NOMO-1 treated with DMSO at 0.1 percent for 48 hours (cell line): Measurements from ENCODE around the gene MYO1B.

Experiments used
- DNase-seq: peaks from one replicate; lab custom pipeline; 2025; ENCODE audit not compliant: unreplicated experiment; lab: John Stamatoyannopoulos, UW

MYO1B gene

DNA sequence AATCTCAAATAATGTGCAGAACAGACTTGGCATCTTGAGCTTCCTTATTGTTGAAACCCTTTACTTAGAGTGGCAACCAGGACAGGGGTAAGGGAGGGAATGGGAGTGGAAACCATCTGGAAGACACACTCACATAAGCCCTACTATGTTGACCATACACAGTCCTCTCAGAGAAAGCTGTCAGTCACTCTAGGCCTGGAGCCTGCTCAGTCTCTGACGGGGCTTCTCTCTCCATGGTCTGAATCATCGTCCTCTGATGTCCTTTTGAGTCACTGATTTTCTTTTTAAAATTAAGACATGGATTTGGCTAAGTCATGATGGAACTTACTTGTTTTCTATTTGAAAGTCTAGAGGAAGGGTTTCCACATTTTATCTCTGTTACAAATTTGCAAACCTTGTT, 74.0 kb downstream of the MYO1B start:
- DNase-seq = no peak

DNA sequence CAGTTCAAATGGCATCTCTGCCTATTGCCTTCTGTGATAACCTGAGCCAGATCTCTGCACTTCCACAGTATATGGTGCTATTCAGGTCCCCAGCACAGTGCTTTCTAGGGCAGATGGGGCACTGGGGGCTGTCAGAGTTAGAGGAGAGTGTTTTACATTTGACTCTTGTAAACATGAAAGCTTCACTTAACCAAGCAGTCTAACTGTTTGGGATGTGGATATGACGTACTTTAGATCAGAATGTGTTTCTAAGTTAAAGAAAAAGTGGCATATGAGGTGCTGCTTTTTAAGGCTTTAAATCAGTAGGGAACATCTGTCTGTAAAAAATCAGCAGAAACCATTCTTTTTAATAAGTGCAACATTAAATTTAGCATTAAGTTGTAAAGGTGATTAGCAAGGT, 75.7 kb downstream of the MYO1B start:
- no peak for DNase-seq

GRCh38 chr2:191321861-191322662, 76.9 kb downstream of the MYO1B start:
- peak; percentile 68 for DNase-seq

DNA sequence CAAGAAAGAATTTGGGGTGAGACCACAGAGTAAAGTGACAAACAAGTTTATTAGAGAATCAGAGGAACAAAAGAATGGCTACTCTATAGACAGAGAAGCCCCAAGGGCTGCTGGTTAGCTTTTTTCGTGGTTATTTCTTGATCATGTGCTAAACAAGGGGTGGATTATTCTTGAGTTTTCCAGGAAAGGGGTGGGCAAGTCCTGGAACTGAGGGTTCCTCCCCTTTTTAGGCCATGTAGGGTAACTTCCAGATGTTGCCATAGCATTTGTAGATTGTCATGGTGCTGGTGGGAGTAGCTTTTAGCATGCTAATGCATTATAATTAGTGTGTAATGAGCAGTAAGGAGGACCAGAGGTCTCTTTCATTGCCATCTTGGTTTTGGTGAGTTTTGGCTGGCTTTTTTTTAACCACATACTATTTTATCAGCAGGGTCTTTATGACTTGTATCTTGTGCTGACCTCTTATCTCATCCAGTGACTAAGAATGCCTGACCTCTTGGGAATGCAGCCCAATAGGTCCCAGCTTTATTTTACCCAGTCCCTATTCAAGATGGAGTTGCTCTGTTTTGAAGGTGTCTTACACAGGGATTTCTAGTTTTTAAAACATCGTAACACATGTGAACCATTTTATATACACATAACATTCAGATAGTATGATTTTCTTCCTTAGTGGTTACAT, 77.8 kb downstream of the MYO1B start:
- no peak for DNase-seq

GRCh38 chr2:191325651-191326365, 80.6 kb downstream of the MYO1B start:
- peak; percentile 55 for DNase-seq

- DNase-seq = no peak
These were observed 82.3 kb downstream of the MYO1B start for GRCh38 chr2:191327484-191327883.

GRCh38 chr2:191328150-191328809, 83.1 kb downstream of the MYO1B start:
- no peak for DNase-seq

DNA sequence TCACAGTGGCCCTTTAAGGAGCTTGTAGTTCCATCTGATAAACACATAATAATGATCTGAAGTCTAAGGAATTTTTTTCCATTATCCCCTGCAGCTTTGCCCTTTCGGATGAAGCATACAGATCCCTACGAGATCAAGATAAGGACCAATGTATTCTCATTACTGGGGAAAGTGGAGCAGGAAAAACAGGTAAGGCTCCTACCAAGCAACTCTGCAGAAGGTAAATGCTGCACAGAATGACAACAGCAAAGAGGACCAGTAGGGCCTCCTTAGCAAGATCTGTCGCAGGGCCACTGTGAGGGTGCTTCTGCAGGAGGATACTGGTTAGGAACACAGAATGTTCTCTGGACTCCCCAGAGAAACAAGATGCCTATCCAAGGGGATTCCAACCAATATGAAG, 84.6 kb downstream of the MYO1B start:
- DNase-seq = no peak

GRCh38 chr2:191333911-191334357, 88.7 kb downstream of the MYO1B start:
- peak; percentile 55 for DNase-seq

DNA sequence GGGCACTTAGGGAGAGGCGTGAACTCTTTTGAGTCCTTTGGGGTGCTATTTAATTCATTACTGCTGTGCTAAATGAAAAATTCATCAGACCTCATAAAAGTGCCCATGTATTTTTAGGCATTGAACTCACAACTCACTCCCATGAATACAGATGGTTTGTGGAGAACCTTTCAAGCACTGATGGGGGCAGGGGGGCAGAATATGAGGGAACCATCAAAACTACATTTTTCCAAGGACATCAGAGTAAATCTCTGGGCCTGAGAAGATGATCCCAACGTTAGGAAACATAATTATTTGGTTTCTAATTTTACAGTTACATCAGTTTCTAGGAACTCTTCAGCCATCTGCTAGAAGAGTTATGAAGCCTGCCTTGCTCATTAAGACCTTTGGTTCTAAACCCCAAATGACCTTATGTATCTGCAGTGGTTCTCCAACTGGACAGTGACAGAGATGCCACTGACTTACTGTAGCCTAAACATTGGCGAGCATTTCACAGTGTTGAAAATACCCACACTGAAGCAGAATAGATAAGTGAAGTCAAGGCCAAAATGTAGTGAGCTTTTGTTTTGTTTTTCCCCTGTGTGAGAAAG, 90.8 kb downstream of the MYO1B start:
- DNase-seq = no peak

GRCh38 chr2:191341436-191341835, 96.2 kb downstream of the MYO1B start:
- DNase-seq = no peak

- DNase-seq = no peak
These were observed 98.7 kb downstream of the MYO1B start for GRCh38 chr2:191343796-191344338.

DNA sequence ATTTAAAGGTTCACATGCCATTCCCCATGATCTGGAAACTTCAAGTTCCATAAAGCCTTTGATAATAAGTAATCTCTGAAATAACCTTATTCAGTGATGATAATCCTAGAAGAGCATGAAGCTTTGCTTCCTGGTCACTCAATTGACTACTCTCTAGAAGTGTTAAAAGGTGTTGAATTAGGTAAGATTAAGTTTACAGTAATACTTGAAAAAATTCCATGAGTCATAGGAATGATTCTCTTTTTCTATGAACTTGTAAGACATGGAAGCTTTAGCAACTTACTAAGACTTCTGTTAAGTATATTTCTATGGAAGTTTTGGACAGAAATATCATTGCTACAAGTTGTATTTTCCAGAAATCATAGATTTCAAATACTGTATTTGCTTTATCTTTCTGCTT, 100.6 kb downstream of the MYO1B start:
- no peak for DNase-seq

DNA sequence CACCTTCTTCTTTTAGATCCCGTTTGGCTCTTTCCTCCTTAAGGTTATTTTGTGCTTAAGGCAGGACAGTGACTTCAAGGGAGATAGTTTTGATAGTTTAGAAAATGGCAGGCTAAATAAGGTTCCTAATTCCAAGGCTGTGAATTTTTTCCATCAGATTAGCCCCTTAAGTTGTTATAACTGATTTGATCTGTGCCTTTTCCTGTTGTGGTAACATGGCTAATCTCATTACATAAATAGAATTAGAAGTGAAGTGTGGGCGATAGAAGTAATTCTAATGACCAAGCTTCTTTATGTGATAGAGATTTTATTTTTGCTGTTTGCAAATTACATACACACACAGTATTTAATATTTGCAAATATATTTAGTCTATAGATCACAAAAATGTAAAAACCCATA, 102.0 kb downstream of the MYO1B start:
- DNase-seq = no peak

DNA sequence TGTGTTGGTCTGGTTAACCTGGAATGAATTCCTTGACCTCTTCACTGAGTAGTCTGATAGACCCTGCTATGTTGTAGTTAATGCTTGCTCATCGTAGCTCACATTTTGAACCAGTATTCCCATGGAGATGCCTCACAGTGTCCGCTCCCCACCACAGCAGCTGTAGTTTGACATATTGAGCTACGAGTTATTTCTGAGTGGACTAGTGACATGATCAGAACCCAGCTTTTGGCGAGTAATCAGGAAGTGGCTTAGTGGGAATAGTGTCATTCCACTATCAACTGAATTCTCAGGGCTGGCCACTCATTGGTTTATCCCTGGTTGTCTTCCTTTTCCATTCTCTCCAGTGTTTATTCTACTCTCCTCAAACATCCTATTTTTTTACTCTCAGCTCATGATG, 102.7 kb downstream of the MYO1B start:
- no peak for DNase-seq

DNA sequence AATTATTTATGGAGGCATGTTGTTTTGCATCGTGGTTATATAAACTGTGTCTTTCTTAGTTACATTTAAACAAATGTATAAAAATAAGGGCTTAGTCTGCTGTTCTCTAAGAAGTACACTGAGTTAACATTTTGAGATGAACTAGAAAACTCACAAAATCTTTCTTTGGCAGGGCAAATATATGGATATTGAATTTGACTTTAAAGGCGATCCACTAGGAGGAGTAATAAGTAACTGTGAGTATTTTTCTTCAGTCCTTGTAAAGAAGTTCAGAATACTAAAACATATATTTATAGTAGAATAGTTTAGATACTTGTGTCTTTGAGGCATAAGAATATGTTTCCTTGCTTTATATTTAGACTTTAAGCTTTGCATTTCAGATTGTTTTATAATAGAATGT, 104.8 kb downstream of the MYO1B start:
- DNase-seq = no peak

DNA sequence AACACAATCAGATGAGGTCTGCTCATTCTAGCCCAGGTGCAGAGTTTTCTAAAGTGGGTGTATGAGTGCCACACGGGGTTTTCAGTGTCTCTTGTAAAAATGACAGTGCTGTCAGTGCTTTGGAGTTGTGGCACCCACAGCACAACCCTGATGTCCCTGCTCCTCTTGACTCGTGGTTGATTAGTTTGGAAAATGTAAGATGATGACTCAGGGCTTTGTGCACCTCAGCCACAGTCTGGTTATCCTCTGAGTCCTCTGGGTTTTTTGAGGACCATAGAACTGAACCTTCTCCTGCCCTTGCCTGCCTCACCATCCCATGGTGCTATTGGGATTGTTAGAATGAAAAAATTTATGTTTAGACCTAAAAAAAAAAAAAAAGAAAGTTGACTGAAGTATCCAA, 105.6 kb downstream of the MYO1B start:
- no peak for DNase-seq

DNA sequence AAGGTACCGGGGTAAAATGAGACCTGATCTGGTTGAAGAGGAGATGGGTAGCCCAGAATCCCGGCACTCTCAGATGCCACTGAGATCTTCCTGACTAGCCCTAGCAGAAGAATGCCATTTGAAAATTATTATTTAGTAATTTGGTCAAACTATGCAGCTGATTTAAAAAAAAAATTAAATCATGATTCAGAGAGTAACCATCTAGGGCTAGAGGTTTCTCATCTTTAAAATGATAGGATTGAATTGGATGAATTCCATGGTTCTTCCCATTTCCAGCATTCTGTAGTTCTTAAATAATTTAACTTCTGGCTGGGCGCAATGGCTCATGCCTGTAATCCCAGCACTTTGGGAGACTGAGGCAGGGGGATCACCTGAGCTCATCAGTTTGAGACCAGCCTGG, 106.1 kb downstream of the MYO1B start:
- no peak for DNase-seq

- DNase-seq = no peak
These were observed 106.7 kb downstream of the MYO1B start for GRCh38 chr2:191351921-191352320.

- DNase-seq = no peak
These were observed 107.3 kb downstream of the MYO1B start for GRCh38 chr2:191352536-191352935.
